Stimulated activated CD8-positive, alpha-beta memory T cell treated with anti-CD3 and anti-CD28 coated beads, Interleukin-12 subunit alpha, Interleukin-12 subunit beta, amount 100 ng/mL, for 4 hours (primary cell): ENCODE results near the gene RABEP2.
"Not testable (repeated sequence)": the region's sequence is repeated elsewhere in the genome, so short reads cannot be mapped to it uniquely, and the experiment has no call there.

Source experiments
- DNase-seq: peaks from one replicate; pipeline ENCODE4 v3.0.0-alpha.2; 2020; ENCODE audit warnings: low read depth

The RABEP2 gene

GRCh38 chr16:28932339-28933141 lies 7.5 kb upstream of the RABEP2 start:
- DNase-seq = no peak

- DNase-seq = no peak
Measured at GRCh38 chr16:28931801-28932225, 6.8 kb upstream of the RABEP2 start, which contains the start of gene CD19. CD19 (plus strand) TSS chr16:28931971; CDS start chr16:28932001, 30 bp downstream.

- no peak for DNase-seq
Measured at GRCh38 chr16:28930652-28931051, 5.6 kb upstream of the RABEP2 start.

GRCh38 chr16:28930203-28930602 lies 5.2 kb upstream of the RABEP2 start:
- no peak for DNase-seq

DNA sequence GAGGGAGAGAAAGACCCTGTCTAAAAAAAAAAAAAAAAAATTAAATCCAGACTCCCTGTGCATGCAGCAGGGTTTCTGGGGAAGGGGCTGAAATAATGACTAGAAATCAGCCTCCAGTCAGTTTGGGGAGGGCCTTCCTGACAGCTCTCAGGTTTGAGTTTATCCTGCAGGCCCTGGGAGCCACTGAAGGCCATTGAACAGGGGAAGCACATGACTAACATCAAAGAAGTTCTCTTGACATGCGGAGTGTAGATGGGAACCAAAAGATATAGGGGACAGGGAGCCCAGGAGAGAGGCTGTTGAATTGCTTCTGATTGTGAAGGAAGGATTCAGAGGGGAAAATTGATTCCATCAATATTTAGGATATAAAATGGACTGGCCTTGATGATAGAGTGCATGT lies 2.8 kb upstream of the RABEP2 start:
- DNase-seq = no peak

GRCh38 chr16:28926284-28926683 lies 1.2 kb upstream of the RABEP2 start:
- not testable (repeated sequence) for DNase-seq

DNA sequence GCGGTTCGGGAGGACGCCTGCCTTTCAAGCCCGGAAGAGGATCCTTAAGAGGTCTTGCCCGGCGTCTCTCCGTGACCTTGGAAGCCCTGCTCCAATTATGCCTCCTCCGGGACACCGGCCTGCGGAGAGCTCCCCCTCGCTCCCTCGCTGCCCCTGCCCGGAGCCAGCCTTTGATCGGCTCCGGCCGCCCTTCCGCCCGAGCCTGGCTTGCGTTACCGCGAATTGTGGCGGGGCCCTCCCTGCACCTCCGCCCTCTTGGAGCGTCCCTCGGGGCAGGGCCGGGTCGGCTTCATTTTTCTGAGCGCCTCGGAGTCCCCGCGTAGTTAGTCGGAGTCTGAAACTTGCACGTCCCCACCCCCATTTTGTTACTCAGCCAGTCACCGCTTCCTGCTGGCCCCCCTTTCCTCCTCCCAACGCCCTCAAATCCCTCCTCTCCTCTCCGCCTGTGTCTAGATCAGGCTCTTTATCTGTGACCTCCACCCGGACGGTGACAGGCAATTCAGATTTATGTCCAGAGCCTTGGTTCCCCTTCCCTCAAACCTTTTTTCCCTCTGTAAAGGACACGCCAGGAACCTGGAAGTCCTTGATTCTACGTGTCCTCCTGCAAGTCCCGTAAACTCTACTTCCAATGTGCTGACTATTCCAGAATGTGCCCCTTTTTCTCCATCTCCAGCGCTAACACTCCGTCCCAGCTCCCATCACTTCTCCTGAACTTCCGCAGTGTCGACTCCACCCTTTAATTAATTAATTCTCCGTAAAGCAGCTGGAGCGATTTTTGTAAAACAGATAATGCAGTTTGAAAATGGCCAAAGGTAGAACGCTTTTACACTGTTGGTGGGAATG lies 569 bp upstream of the RABEP2 start:
- DNase-seq = peak; percentile 60

DNA sequence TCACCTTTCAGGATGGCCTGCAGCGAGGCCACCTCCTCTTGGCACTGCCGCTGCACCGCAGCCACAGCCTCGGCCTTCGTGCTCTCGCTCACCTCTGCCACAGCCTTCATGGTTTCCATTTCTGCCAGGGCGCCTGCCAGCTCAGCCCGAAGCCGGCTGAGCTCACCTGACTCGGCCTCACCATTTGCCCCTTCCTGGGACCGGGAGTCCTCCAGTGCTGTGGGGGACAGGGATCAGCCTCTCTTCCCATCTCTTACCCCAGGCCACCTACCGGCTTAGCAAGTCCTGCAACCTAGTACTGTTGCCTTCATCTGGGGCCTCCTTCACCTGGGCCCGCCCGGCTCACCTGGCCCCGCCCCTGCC lies 658 bp downstream of the RABEP2 start:
- DNase-seq = no peak

DNA sequence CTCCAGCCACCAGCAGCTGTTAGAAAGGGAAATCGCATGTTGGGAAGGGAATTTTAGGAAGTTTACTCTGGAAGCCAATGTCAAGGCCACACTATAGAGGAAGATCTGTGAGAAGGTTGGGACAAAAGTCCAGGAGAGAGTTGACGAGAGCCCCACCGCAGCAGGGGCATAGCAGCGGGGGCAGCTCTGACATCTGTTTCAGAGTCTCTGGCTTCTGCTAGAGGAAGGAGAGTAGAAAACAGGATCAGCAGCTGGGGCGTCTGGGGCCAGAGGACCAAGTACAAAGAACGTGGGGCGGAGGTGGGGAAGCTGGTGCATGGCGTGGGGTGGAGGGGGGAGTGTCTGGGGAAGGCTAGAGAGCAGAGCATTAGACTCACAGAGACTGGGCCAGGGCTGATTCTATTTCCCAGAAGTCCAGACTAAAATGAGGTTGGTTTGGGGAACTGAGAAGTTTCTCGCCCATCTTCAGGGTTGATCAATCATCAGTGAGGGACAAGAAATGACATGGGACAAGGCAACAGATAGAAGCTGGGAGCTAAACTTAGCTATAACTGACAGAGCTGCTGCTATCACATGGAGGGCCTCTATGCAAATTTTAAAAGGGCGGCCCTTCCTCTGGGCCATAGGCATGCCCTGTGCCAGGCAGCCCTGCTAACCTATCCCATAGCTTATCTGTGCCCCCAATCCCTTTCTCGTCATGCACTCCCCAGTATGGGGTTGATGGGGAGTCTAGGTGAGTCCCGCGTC lies 1.2 kb downstream of the RABEP2 start:
- DNase-seq = no peak

- no peak for DNase-seq
Measured at GRCh38 chr16:28923231-28923587, 1.8 kb downstream of the RABEP2 start.

DNA sequence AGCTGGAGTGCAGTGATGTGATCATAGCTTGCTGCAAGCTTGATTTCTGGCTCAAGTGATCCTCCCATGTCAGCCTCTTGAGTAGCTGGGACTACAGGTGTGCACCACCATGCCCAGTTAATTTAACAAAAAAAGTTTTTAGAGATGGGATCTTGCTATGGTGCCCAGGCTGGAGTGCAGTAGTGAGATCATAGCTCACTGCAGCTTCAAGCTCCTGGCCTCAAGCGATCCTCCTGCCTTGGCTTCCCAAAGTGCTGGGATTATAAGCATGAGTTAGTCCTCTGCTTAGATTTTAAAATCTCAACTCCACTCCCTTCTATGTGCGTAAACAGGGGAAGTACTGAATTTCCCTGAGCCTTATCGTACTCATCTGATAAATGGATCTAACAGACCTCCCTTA lies 6.3 kb downstream of the RABEP2 start:
- DNase-seq = no peak

DNA sequence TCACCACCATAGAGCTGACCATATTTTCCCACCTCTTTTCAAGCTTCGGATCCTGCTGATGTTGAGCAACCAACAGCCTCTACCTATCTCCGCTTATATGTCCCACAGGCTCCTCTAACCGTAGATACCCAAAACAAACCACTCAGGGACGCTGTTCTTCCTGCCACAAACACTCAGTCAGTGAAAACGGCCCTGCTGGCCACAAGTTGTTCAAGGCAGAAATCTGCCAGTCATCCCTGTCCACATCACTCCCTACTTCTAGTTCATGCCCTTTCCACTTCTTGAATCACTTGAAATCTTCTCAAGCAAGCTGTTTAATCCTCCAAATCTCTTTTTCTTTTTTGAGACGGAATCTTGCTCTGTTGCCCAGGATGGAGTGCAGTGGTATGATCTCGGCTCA lies 7.9 kb downstream of the RABEP2 start:
- DNase-seq = no peak

DNA sequence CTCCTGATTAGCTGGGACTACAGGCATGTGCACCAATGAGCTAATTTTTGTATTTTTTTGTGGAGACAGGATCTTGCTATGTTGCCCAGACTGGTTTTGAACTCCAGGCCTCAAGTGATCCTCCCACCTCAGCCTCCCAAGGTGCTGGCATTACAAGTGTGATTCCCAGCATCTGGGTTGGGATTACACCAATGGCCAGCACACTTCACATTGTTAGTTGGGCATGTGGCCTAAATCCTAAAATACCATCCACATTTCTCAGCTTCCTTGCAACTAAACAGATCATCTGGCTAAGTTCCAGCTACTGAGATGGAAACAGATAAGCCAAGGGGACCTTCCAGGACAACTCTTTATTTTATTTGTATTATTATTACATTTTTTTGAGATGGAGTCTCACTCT lies 9.9 kb downstream of the RABEP2 start:
- no peak for DNase-seq

DNA sequence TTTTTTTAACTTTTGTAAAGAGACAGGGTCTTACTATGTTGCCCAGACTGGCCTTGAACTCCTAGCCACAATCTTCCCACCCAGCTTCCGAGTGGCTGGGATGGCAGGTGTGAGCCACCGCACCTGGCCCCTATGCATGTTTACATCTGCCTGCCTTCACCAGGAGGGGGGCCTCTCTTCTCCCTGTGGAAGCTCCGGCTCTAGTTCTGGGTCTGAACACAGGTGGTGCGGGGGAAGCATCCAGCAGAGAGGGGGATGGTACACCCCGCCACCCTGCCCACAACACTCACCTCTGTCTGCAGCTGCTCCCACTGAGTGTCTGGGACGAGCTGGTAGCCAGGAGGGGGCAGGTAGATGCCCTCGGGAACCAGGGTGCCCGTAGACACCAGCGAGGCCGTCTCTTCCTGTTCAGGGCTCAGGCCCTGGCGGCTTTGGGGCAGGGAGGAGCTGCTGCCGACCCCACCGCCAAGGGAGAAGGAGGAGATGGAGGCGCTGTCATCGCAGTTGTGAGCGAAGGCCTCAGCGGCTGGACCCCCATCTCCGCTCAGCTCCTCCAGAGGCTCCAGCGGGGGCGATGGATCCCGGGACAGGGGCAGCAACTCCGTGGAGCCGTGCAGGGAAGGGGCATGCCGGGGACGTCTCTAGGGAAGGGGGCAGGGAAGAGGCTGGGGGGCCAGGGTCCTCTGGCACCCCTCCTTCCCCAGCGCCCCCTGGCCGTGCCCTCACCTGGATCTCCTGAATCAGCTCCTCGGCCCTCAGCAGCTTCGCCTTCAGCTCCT lies 10.9 kb downstream of the RABEP2 start:
- no peak for DNase-seq

GRCh38 chr16:28912558-28912957 lies 12.5 kb downstream of the RABEP2 start:
- DNase-seq = no peak

GRCh38 chr16:28910086-28911031 lies 14.7 kb downstream of the RABEP2 start:
- no peak for DNase-seq

DNA sequence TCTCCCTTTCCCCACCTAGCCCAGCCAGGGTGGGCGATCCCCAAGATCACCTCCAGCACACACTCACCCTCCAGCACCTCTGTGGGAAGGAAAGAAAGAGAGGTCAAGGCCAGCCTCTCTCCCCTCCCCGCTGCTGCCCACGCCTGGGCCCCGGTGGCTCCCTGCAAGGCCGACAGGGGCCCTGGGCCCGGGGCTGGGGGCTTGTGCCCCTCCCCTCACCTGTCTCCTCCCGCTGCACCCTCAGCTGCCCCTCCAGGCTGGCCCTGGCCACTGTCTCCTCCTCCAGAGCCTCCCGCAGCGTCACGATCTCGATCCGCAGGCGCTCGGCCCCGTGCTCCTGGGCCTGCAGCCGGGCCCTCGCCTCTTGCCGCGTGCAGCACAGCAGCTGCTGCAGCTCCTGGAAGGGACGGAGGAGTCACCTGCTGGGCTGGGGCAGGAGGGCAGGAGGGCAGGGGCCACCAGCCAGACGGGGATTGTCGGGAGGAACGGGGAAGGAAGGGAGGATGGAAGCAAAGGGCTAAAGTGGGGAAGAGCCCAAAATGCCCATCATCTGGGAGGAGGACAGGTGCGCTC lies 19.2 kb downstream of the RABEP2 start:
- no peak for DNase-seq

- no peak for DNase-seq
Measured at GRCh38 chr16:28905229-28905754, 19.7 kb downstream of the RABEP2 start.

DNA sequence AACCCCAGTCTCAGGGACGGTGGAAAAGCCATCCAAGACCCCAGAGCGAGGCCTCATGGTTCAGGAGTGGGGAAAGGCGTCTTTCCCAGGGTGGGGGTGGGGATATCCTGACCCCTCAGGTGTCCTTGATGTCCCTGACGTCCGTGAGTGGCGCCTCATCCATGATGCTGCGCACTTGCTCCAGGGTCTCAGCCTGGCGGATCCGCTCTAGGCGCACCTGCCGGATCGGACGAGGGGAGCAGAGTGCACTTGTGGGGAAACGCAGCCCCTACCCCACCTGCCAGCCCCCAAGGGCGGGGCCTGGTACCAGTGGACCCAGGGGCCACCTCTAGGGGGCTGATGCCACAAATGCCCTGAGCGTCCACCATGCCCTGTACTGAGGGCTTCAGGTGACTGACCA lies 20.2 kb downstream of the RABEP2 start:
- no peak for DNase-seq

GRCh38 chr16:28904363-28904762 lies 20.7 kb downstream of the RABEP2 start:
- DNase-seq = no peak
